HG03175 (cell line): Measurements from ENCODE around the gene R3HDM4.
"Not testable (repeated sequence)": the region's sequence is repeated elsewhere in the genome, so short reads cannot be mapped to it uniquely, and the experiment has no call there.

ENCODE experiments used
- ATAC-seq: cut with Tn5 transposase; IDR thresholded peaks from one replicate; pipeline ENCODE4 v1.9.1; 2021; ENCODE audit warnings: mild to moderate bottlenecking, moderate library complexity; ENCODE audit not compliant: unreplicated experiment

The R3HDM4 gene

GRCh38 chr19:878751-879561 lies 34.1 kb downstream of the R3HDM4 start:
- not testable (repeated sequence) for ATAC-seq

DNA sequence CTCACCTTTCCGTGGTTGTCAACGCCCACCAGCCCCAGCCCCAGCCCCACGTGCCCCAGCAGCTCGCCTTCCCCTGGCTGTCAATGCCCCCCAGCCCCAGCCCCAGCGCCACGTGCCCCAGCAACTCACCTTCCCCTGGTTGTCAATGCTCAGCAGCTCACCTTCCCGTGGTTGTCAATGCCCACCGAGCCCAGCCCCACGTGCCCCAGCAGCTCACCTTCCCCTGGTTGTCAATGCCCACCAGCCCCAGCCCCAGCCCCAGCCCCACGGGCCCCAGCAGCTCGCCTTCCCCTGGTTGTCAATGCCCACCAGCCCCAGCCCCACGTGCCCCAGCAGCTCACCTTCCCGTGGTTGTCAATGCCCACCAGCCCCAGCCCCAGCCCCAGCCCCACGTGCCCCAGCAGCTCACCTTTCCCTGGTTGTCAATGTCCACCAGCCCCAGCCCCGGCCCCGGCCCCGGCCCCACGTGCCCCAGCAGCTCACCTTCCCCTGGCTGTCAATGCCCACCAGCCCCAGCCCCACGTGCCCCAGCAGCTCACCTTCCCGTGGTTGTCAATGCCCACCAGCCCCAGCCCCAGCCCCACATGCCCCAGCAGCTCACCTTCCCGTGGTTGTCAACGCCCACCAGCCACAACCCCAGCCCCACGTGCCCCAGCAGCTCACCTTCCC lies 34.9 kb downstream of the R3HDM4 start:
- not testable (repeated sequence) for ATAC-seq

GRCh38 chr19:876780-877314 lies 36.2 kb downstream of the R3HDM4 start:
- ATAC-seq: no peak

GRCh38 chr19:876089-876488 lies 36.9 kb downstream of the R3HDM4 start:
- ATAC-seq: no peak

DNA sequence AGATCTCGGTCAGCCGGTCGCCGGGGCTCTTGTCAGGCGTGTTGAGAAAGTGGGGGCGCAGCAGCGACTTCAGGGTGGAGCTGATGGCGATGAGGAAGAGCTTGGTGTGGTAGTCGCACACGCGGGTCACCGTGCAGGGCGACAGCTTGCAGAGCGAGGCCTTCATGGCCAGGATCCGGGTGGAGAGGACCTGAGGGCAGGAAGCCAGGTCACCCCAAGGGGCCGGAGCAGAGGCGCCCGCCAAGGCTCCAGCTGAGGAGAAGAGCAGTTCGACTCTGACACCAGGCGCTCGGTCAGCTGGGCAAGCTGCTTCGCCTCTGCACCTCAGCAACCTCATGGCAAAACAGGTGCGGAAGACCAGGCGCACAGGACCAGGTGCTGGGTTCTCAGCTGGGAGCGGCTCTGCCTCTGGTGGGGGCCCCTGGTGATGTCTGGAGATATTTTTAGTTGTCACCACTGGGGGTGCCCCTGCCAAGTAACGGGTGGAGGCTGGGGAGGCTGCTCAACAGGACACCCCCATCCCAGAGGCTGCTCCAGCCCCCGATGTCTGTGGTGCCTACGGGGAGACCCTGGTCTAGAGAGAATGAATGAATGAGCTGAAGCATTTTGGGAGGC lies 37.6 kb downstream of the R3HDM4 start:
- no peak for ATAC-seq

GRCh38 chr19:873561-874041 lies 39.4 kb downstream of the R3HDM4 start:
- ATAC-seq: no peak

GRCh38 chr19:873084-873483 lies 39.9 kb downstream of the R3HDM4 start:
- ATAC-seq: no peak

DNA sequence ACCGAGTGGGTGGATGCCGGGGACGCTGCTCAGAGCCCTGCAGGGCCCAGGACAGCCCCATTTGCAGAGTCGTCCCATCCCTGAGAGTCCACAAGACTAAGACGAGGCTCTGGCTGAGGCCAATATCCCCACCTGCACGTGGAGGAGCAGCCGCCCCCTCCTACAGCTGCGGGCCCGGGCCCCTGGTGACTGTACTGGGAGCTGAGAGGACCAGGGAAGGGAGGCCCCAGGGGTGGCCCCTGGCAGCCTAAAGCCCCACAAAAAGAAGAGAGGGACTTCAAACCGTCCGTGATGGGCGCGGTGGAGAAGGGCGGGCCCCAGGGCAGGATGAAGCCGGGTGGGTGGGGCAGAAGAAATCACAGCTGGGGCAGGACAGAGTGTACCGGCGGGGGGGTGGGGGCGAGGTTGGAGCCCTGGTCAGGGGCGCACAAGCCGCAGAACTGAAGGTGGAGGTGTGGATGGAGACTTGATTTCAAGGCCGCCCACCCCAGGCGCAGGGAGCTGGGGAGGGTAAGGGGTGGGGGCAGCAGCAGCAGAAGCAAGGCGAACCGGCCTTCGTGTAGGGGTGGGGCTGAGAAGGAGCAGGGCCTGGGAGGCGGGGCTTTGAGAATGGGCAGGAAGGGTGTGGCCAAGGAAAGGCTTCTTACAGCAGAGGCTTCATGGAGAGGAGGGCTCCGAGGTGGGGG lies 40.6 kb downstream of the R3HDM4 start:
- no peak for ATAC-seq

DNA sequence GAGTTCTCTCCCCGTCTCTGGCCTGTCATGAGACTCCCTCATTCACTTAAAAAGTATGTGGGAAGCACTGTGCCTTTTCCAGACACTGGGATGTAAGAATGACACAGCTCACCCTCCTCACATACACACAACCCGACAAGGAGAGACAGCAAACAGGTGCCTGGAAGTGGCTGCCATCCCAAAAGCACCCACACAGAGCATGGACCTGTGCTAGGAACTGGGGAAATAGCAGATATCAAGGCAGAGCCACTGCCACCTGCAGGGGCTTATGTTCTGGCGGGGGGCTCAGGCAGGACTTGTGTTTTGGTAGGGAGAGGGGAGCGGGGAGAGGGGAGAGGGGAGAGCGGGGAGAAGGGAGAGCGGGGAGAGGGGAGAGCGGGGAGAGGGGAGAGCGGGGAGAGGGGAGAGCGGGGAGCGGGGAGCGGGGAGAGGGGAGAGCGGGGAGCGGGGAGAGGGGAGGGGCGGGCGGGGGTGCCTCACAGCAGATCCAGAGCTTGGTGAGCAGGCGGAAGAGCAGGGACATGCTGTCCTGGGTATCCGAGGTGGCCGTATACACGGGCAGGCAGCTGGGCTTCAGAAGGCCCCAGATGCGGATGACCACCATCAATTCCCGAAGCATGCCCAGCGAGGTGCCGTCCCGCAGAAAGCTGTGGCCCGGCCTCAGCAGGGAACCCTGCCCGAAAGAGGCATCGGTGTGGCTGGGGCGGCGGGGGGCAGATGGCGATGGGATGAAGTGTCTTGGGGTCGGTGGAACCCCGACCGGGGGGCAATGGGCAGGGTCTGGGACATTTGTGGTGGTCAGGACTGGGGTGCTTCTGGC lies 41.4 kb downstream of the R3HDM4 start:
- ATAC-seq: no peak

- no peak for ATAC-seq
Measured at GRCh38 chr19:870963-871401, 42.0 kb downstream of the R3HDM4 start.

DNA sequence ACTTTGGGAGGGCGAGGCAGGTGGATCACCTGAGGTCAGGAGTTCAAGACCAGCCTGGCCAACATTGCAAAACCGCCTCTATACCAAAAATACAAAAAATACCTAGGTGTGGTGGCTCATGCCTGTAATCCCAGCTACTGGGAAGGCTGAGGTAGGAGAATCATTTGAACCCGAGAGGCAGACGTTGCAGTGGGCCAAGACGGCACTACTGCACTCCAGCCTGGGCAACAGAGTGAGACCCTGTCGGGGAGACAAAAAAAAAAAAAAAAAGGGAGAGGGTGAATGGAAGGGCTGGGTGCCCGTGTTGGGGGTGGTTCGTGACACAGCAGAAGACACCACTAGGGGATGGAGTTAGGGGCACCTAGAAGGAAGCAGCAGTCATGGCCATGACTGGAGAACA lies 42.7 kb downstream of the R3HDM4 start:
- no peak for ATAC-seq

DNA sequence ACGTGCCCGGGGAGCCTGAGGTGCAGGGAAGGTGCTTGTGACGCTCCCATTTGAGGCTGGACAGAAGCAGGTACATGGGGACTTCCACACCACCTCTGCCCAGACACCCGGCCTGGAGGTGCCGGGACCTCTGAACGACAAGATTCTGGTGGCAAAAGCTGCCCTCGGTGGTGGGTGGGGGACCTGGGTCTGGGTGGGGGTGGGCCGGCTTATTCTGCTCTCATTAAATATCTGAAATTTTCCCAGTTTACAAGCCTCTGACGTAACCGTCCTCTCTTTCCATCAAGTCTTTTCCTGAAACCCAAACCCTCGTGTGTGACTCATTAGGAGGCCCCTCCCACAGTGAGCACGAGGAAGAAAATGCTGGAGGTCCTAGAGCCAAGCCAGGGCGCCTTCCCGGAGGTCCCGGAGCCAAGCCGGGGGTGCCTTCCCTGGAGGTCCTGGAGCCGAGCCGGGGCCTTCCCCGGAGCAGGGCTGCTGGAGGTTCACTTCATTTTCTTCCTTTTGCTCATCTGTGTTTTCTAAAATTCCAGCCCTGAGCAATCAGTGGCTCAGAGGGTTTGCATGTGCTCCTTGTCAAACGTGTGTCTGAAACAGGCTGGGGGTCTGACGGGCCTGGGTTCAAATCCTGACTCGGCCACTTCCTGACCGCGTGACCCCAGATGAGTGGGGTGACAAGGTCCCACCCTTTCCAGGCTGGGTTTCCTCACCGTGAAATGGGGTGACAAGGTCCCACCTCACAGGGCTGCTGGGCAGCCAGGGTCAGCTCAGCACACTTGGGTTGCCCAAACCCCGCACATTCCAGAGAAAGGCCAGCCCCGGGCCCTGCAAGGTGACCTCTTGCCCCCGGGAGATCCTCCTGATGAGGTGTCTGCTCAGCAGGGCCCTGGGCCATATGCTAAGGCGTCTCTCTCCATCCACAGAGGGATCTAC lies 43.5 kb downstream of the R3HDM4 start:
- ATAC-seq: no peak

GRCh38 chr19:868458-869244 lies 44.4 kb downstream of the R3HDM4 start:
- ATAC-seq: no peak

DNA sequence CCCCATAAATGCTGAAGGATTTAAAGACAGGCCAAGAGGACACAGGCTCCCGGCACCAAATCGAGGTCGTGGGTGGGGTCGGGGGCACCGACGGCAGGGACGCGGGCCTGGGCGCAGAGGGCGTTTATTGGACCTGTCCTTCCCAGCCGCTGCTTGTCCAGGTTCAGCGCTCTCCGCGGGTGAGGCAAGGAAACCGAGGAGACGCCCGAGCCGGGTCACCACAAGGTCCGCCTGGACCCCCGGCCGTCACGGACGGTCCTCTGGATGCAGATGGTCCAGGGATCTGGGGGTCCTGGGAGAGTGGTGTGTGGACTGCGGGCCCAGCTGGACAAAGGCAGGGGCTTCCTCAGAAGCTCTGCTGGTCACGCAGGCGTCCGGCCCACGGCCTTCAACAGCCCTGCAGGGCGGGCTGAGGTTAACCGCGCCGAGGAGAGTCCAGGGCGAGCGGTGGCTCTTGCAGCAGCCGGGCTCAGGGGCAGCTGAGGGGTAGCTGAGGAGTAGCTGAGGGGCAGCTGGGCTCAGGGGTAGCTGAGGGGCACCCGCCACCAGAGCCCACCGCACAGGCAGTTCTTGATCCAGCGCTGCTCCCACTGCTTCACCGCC lies 45.1 kb downstream of the R3HDM4 start:
- ATAC-seq: no peak

- no peak for ATAC-seq
Measured at GRCh38 chr19:867301-867793, 45.7 kb downstream of the R3HDM4 start.

- no peak for ATAC-seq
Measured at GRCh38 chr19:866769-867300, 46.2 kb downstream of the R3HDM4 start.

DNA sequence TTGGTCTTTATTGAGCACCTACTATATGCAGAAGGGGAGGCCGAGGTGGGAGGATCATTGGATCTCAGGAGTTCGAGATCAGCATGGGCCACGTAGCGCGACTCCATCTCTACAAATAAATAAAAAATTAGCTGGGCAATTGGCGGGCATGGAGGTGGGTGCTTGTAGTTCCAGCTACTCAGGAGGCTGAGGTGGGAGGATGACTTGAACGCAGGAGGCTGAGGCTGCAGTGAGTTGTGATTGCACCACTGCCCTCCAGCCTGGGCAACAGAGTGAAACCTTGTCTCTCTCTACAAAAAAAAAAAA lies 49.8 kb downstream of the R3HDM4 start:
- ATAC-seq: no peak
